HepG2 (cell line): ENCODE results near the gene ADARB2. TPM values are rescaled to one million over a fixed set of nuclear protein-coding genes. Genes with fewer than 3 reads are reported as not detected.

Source experiments
- ATAC-seq: fragments of 200-7000 bp; cut with Tn5 transposase; 3 replicates; pipeline ENCODE4 v1.9.1; 2020; ENCODE audit warnings: mild to moderate bottlenecking, moderate library complexity
- BruUV-seq: library from RNA; stranded (reverse); fragments of 400-500 nt; replicated peaks from 2 replicates; lab custom pipeline; 2021; lab: Mats Ljungman, UMichigan
- CTCF ChIA-PET: fragments of 300-600 bp; formaldehyde crosslinking; extraction: SDS; loops from one replicate; lab custom pipeline; 2021; ENCODE audit warnings: low total read pairs, inconsistent platforms, low intra/inter-chr PET ratio; lab: Yijun Ruan, JAX
- POLR2A ChIA-PET: fragments of 350-600 bp; sonication (Branson Sonifier 250); formaldehyde crosslinking; loops from one replicate; lab custom pipeline; 2020; ENCODE audit warnings: antibody characterized with exemption, inconsistent platforms; lab: Yijun Ruan, JAX
- DNase-seq: peaks from one replicate; pipeline ENCODE4 v3.0.0-alpha.2; 2015; ENCODE audit warnings: low spot score
- FAIRE-seq: peaks from 3 replicates; lab custom pipeline; 2011; peaks lifted over from hg19 to GRCh38; lab: Jason Lieb, UNC
- H2AFZ ChIP-seq: one replicate; pipeline ENCODE4 v1.6.1; 2011; ENCODE audit warnings: low read length, inconsistent platforms
- H3K27ac ChIP-seq: fragments of 300-600 bp; 3 replicates; pipeline ENCODE4 v1.8.0; 2011; ENCODE audit warnings: mixed run types, mild to moderate bottlenecking, mixed read lengths, low read length, inconsistent platforms; ENCODE audit not compliant: insufficient read depth; ENCODE audit errors: extremely low read length
- H3K27me3 ChIP-seq, 2 experiments: fragments of 200-600 bp in 1 of 2; 2 replicates in 1 of 2; 3 replicates in 1 of 2; pipeline versions ENCODE4 v1.6.0 to v1.8.0; 2011; ENCODE audit warnings: low read length in 2 of 2, mild to moderate bottlenecking in 2 of 2, moderate library complexity in 2 of 2, inconsistent platforms in 1 of 2; ENCODE audit not compliant: insufficient read depth in 2 of 2, control insufficient read depth in 1 of 2
- H3K36me3 ChIP-seq, 2 experiments: fragments of 200-600 bp in 1 of 2; replicated peaks in 1 of 2; 2 replicates in 1 of 2; 3 replicates in 1 of 2; pipeline versions ENCODE4 v1.5.1 to v1.8.0; 2011; ENCODE audit warnings: low read length in 2 of 2, inconsistent platforms in 1 of 2; ENCODE audit not compliant: insufficient read depth in 2 of 2, control insufficient read depth in 1 of 2
- H3K4me1 ChIP-seq: 2 replicates; pipeline ENCODE4 v1.5.1; 2012; ENCODE audit warnings: low read length, inconsistent platforms; ENCODE audit not compliant: insufficient read depth
- H3K4me2 ChIP-seq: 2 replicates; pipeline ENCODE4 v1.6.0; 2011; ENCODE audit warnings: low read depth, low read length, inconsistent platforms
- H3K4me3 ChIP-seq, 3 experiments: fragments of 200-600 bp in 1 of 3; sonication (generic), shearing (Covaris generic) in 1 of 3; replicated peaks in 1 of 3; 2 replicates each; pipeline ENCODE4 v1.5.1; 2011 to 2016; ENCODE audit warnings: low read length in 3 of 3, inconsistent platforms in 2 of 3, low read depth in 2 of 3, mild to moderate bottlenecking in 2 of 3, control low read depth in 1 of 3, mixed read lengths in 1 of 3; ENCODE audit not compliant: insufficient read depth in 1 of 3
- H3K79me2 ChIP-seq: one replicate; pipeline ENCODE4 v1.6.1; 2011; ENCODE audit warnings: low read length, inconsistent platforms; ENCODE audit not compliant: insufficient read depth
- H3K9ac ChIP-seq: 2 replicates; pipeline ENCODE4 v1.6.0; 2011; ENCODE audit warnings: mild to moderate bottlenecking, low read depth, low read length, inconsistent platforms; ENCODE audit not compliant: insufficient read depth
- H3K9me3 ChIP-seq: 2 replicates; pipeline ENCODE4 v1.5.1; 2012; ENCODE audit warnings: mild to moderate bottlenecking, low read length
- H4K20me1 ChIP-seq: 2 replicates; pipeline ENCODE4 v1.6.0; 2011; ENCODE audit warnings: inconsistent platforms, mild to moderate bottlenecking, low read length, moderate library complexity; ENCODE audit not compliant: insufficient read depth
- CENPX ChIP-seq: sonication (generic); formaldehyde crosslinking; IDR thresholded peaks from 2 replicates; pipeline ENCODE4 v1.9.0; 2021; ENCODE audit warnings: mild to moderate bottlenecking, missing genetic modification reagents, moderate library complexity
- ONECUT2 ChIP-seq: sonication (generic); formaldehyde crosslinking; IDR thresholded peaks from 2 replicates; pipeline ENCODE4 v1.4.0; 2020; ENCODE audit warnings: missing genetic modification reagents
- PAF1 ChIP-seq: IDR thresholded peaks from 2 replicates; pipeline ENCODE4 v1.6.1; 2016; ENCODE audit warnings: missing genetic modification reagents, missing compliant biosample characterization
- ZNF232 ChIP-seq: sonication (generic); formaldehyde crosslinking; IDR thresholded peaks from 2 replicates; pipeline ENCODE4 v1.4.0; 2020; ENCODE audit warnings: missing genetic modification reagents, borderline replicate concordance
- ZNF253 ChIP-seq: sonication (generic); formaldehyde crosslinking; IDR thresholded peaks from 2 replicates; pipeline ENCODE4 v1.8.0; 2022; ENCODE audit warnings: mild to moderate bottlenecking, missing genetic modification reagents, borderline replicate concordance
- ZNF3 ChIP-seq: IDR thresholded peaks from 2 replicates; pipeline ENCODE4 v1.7.0; 2017; ENCODE audit warnings: inconsistent platforms
- ZNF557 ChIP-seq: sonication (generic); formaldehyde crosslinking; IDR thresholded peaks from 2 replicates; pipeline ENCODE4 v1.4.0; 2020; ENCODE audit warnings: missing genetic modification reagents
- WGBS: methylation state at CpG from one replicate; pipeline ENCODE4 v1.1.6; 2017; ENCODE audit warnings: low lambda C conversion rate; 5-methylcytosine and 5-hydroxymethylcytosine counted together
- in situ Hi-C: cut with HindIII; loops from 2 replicates; pipeline ENCODE4 v1.10.0; 2017; ENCODE audit warnings: low pct_unique_long_range_greater_than_20kb; ENCODE audit not compliant: extremely low pct_ligation_motif_present
- intact Hi-C: fragments of 100-400 bp; cut with micrococcal nuclease; formaldehyde crosslinking; loops from one replicate; pipeline ENCODE4 v1.10.0; 2022; ENCODE audit not compliant: unreplicated experiment
- polyA plus RNA-seq, 8 experiments: library from polyadenylated mRNA; depleted of rRNA in 3 of 8; stranded (reverse) in 7 of 8; unstranded in 1 of 8; fragments of >200 nt; fragmentation: Illumina TruSeq in 4 of 8; extraction: Trizol in 4 of 8; gene quantifications; 2 replicates each; pipeline versions ENCODE4 v1.2.1 to v1.2.3, GENCODE V29; 2011 to 2016; ENCODE audit warnings: low read depth in 4 of 8, missing spikeins in 1 of 8, mixed read lengths in 1 of 8; ENCODE audit not compliant: insufficient read depth in 1 of 8
- total RNA-seq, 5 experiments: library from RNA; depleted of rRNA; stranded (reverse); fragments of >200 nt; fragmentation: Illumina TruSeq; extraction: Trizol; gene quantifications; 2 replicates each; pipeline ENCODE4 v1.2.3, GENCODE V29; 2016; ENCODE audit warnings: low read depth in 1 of 5
- TF ChIP-seq, protein P1 (sequence below): sonication (generic); formaldehyde crosslinking; conservative IDR thresholded peaks from 2 replicates; pipeline ENCODE4 v1.4.0; 2020; ENCODE audit warnings: mild to moderate bottlenecking, missing genetic modification reagents, moderate library complexity
- TF ChIP-seq, protein P2 (sequence below): sonication (generic); formaldehyde crosslinking; IDR thresholded peaks from 2 replicates; pipeline ENCODE4 v1.8.1; 2023; ENCODE audit warnings: mild to moderate bottlenecking, missing genetic modification reagents

The ADARB2 gene
- total and polyA plus RNA-seq, 2 of the 13 experiments (the other 11 are each of a cell fraction or from before 2014, with no cell fraction given) = not detected

GRCh38 chr10:1523221-1523620 is 214.1 kb downstream of the ADARB2 start:
- ChIA-PET CTCF (no interaction called here), POLR2A (no interaction called here)
- intact Hi-C loops = no loop called here
- H3K27ac ChIP-seq = no peak overlapping the region
- no peaks in the 10 kb centered on the region for H4K20me1 ChIP-seq
- no peak overlapping the region for H3K4me2 ChIP-seq
- DNase-seq = no peak
- 2% methylated on average over 8 of the region's 8 CpGs for WGBS
- no peak overlapping the region for H3K4me3 ChIP-seq
- no peak for ATAC-seq
- in situ Hi-C loops = no loop called here
- H3K27me3 ChIP-seq = peaks cover 1 to 18% of the 10 kb centered on the region in 2 experiments; a peak in 4 of 5 replicates
- H3K9me3 ChIP-seq = no peaks in the 10 kb centered on the region
- no TSS peak for BruUV-seq
- H3K36me3 ChIP-seq = no peaks in the 10 kb centered on the region
- FAIRE-seq = no peak
- TF ChIP-seq ZNF232 = no peak
- no peak for TF ChIP-seq ZNF557 (CRISPR knock-in tag)
- no peak for TF ChIP-seq CENPX (CRISPR knock-in tag)
- no peak for TF ChIP-seq ZNF3 (CRISPR knock-in tag)
- no peak for TF ChIP-seq PAF1
- TF ChIP-seq, protein P1, sequence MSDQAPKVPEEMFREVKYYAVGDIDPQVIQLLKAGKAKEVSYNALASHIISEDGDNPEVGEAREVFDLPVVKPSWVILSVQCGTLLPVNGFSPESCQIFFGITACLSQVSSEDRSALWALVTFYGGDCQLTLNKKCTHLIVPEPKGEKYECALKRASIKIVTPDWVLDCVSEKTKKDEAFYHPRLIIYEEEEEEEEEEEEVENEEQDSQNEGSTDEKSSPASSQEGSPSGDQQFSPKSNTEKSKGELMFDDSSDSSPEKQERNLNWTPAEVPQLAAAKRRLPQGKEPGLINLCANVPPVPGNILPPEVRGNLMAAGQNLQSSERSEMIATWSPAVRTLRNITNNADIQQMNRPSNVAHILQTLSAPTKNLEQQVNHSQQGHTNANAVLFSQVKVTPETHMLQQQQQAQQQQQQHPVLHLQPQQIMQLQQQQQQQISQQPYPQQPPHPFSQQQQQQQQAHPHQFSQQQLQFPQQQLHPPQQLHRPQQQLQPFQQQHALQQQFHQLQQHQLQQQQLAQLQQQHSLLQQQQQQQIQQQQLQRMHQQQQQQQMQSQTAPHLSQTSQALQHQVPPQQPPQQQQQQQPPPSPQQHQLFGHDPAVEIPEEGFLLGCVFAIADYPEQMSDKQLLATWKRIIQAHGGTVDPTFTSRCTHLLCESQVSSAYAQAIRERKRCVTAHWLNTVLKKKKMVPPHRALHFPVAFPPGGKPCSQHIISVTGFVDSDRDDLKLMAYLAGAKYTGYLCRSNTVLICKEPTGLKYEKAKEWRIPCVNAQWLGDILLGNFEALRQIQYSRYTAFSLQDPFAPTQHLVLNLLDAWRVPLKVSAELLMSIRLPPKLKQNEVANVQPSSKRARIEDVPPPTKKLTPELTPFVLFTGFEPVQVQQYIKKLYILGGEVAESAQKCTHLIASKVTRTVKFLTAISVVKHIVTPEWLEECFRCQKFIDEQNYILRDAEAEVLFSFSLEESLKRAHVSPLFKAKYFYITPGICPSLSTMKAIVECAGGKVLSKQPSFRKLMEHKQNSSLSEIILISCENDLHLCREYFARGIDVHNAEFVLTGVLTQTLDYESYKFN (CRISPR knock-in tag) = no peak
- TF ChIP-seq, protein P2, sequence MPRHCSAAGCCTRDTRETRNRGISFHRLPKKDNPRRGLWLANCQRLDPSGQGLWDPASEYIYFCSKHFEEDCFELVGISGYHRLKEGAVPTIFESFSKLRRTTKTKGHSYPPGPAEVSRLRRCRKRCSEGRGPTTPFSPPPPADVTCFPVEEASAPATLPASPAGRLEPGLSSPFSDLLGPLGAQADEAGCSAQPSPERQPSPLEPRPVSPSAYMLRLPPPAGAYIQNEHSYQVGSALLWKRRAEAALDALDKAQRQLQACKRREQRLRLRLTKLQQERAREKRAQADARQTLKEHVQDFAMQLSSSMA (CRISPR knock-in tag) = no peak
- TF ChIP-seq ONECUT2 (CRISPR knock-in tag) = no peak
- no peak for TF ChIP-seq ZNF253 (CRISPR knock-in tag)
- no peak overlapping the region for H3K9ac ChIP-seq
- no peaks in the 10 kb centered on the region for H3K79me2 ChIP-seq
- H2AFZ ChIP-seq = no peak overlapping the region
- no peaks in the 10 kb centered on the region for H3K4me1 ChIP-seq
